Stimulated activated CD8-positive, alpha-beta memory T cell treated with anti-CD3 and anti-CD28 coated beads, Interleukin-7, amount 100 ng/mL, for 4 hours (primary cell): Measurements from ENCODE around the gene HINFP.
"Not testable (repeated sequence)": the region's sequence is repeated elsewhere in the genome, so short reads cannot be mapped to it uniquely, and the experiment has no call there.

Experiments used
- DNase-seq, 2 donors: peaks; one replicate each; pipeline ENCODE4 v3.0.0-alpha.2; 2020; ENCODE audit warnings: low read depth in 2 of 2

HINFP gene

DNA sequence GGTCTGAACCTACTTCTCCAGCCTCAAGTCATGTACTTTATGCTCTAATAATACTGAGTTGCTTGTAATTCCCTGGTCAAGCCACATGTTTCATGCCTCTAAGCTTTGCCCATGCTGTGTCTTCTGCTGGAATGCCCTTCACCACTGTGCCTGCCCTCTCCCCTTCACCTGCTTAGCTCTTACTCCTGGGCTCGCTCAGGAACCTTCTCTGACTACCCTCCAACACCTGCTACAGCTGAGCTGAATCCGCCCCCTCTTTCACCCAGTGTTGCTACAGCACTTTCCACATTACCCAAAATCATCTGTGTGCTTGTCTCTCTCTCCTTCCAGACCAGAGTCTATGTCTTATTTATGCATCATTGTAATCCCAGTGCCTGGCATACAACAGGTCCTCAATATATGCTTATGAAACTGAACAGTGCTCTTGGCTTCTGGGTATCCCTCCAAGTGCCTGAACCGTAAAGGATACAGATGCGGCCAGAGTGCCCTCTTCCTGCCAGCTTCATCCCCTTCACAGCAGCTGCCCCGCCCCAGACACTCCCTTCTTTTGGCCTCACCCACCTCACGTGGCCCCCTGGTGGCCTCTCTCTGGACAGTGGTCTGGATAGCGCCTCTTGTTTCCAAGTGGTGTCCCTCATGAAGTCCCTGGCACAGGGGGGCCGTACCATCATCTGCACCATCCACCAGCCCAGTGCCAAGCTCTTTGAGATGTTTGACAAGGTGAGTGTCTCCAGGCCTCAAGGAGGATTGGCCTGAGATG lies 34.5 kb downstream of the HINFP start:
- DNase-seq, result no peak

DNA sequence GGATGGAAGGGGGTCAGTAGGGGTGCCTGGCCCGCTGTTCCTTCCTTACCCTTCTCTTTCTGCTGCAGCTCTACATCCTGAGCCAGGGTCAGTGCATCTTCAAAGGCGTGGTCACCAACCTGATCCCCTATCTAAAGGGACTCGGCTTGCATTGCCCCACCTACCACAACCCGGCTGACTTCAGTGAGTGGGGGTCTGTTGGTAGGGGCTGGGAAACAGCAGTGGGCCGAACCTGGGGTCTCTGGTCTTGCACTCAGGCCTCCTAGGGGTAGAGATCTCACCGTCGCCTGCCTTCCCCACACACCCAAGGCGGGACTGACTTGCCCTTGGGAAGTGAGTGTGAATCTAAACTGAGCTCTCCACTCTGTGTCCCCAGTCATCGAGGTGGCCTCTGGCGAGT lies 35.1 kb downstream of the HINFP start:
- no peak for DNase-seq

DNA sequence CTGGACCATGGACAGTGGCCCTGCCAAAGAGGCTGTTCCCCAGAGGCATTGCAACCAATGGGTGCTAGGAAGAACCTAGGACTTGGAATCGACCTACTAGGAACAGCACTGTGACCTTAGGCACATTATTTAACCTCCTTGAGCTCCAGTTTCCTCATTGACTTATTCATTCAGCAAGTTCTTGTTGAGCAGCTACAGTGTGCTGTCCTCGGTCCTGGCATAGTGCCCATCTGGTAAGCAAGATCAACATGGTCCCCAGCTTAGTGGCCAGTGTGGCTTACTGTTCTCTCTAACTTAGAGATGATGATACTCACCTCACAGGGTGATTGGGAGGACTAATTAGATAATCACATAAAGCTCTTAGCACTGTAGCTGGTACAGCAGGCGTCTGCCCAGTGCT lies 35.7 kb downstream of the HINFP start:
- no peak for DNase-seq

DNA sequence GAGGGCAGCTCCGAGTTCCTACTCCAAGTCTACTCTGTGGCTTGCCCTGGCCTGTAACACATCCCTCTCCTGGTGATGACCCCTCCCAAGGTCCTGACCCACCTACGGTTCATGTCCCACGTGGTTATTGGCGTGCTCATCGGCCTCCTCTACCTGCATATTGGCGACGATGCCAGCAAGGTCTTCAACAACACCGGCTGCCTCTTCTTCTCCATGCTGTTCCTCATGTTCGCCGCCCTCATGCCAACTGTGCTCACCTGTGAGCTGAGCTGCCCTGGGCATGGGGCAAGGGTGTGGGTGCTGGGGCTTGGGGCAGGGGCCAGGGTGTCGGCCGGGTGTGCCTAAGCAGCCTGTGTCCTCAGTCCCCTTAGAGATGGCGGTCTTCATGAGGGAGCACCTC lies 37.1 kb downstream of the HINFP start:
- DNase-seq, result no peak

DNA sequence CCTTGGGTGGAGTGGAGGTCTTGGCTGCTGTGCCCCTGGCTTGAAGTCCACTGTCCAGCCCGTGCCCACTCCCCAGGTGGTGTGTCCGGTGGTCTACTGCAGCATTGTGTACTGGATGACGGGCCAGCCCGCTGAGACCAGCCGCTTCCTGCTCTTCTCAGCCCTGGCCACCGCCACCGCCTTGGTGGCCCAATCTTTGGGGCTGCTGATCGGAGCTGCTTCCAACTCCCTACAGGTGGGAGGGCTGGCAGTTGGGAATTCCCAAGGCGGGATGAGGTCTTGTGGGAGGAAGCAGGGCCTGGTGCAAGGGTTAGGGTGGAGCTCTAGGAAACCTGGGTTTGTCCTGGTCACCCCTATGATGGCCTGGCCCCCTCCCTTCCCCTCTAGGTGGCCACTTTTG lies 38.8 kb downstream of the HINFP start:
- DNase-seq, result no peak

DNA sequence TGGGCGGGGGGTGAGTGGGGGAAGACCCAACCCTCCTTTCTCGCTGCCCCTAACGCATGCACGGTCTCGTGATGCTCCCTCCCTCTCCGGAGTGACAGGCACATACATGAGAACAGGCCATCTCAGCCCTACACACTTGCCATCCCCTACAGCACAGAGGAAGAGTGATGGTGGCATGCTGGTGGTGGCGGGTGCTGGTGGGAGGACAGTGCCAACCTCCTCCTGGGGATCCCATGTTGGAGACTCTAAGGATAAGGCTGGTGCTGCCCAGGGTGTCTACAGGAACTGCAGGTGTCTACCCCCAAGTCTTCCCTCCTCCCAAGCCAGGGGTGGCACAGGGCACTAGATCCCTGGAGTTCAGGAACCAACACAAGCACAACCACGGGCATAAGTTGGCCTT lies 40.5 kb downstream of the HINFP start:
- no peak for DNase-seq

DNA sequence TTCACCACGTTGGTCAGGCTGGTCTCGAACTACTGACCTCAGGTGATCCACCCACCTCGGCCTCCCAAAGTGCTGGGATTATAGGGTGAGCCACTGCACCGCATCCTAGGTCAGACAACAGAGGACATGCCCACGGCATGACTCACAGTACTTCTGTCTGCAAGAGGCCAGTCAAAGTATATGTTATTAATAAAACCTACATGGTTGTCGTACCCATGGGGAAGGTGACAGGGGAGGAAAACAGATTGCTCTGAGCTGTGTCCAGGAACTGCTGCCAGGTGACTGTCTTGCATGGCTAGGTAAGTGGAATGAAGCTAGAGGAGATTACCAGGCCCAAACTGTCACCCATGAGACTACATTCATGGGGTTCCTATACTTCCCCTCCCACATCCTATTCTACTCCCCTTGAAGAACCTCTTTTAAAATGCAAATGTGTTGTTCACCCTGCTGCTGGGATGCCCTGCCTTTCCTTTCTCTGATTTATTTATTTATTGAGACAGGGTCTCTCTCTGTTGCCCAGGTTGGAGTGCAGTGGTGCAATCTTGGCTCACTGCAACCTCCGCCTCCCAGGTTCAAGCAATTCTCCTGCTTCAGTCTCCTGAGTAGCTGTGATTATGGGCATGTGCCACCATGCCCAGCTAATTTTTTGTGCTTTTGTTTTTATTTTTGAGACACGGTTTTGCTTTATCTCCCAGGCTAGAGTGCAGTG lies 45.1 kb downstream of the HINFP start:
- no peak for DNase-seq

DNA sequence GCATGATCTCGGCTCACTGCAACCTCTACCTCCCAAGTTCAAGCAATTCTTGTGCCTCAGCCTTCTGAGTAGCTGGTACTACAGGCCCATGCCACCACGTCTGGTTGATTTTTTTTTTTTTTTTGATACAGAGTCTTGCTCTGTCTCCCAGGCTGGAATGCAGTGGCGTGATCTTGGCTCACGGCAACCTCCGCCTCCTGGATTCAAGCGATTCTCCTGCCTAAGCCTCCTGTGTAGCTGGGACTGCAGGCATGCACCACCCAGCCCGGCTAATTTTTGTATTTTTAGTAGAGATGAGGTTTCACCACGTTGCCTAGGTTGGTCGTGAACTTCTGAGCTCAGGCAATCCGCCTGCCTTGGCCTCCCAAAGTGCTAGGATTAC lies 45.7 kb downstream of the HINFP start:
- not testable (repeated sequence) for DNase-seq

DNA sequence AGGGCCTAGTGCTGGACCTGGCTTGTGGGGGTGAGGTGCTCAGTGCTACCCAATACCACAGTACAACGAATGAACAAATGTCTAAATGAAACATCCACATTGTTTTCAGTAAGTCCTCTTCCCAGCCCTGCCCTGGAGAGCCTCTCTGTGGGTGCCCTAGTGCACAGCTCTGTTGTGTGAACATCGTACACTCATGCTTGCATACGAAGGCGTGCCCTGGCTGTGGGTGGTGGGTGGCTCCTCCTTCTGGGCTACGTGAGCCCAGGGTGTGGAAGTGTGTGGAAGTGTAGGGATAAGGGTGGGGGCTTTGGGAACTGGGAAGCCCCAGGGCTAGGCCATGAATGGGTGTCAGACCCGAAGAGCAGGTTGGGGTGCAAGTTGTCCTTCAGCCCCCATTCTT lies 46.6 kb downstream of the HINFP start:
- no peak for DNase-seq

DNA sequence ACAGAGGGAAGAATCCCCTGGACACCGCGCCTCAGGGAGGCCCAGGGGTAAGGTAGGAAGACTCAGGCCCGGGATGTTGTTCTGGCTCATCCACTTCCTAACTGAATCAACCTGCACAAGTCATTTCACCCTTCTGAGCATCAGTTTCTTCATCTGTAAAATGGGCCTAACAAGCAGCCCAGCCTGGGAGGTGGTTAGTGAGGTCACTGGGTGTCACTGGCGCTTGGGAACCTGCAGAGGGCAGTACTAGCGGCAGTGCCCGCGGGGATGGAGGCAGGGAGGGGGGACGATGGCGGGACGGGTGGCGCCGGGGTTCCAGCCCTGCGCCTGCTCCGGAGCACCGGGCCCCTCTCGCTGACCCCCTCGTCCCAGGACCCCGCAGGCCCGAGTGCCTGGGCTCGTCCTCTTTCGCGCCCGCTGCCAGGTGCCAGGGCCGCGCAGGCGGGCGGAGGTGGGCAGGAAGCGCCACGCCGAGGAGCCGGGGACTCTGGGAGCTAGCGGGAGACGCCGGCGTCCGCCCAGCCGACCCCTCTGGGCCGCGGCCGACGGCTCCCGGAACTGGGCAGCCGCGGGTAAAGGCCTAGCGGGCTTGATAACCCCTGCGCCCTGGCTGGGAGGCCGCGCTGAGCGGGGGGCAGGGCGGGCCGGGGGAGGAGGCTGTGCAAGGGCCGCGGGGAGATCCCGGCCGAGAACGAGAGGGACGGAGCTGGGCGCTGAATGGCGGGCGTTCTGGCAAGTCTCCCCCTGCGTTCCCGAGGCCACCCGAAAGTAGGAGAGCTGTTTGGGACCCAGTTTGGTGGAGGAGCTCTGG lies 47.3 kb downstream of the HINFP start, which contains the start of gene NLRX1:
NLRX1 (plus strand) TSS at position 255 of the 811 bp plus-strand sequence. CDS start 2,679 bp downstream, outside the sequence.
- DNase-seq, result peak; percentile 64 to 73

DNA sequence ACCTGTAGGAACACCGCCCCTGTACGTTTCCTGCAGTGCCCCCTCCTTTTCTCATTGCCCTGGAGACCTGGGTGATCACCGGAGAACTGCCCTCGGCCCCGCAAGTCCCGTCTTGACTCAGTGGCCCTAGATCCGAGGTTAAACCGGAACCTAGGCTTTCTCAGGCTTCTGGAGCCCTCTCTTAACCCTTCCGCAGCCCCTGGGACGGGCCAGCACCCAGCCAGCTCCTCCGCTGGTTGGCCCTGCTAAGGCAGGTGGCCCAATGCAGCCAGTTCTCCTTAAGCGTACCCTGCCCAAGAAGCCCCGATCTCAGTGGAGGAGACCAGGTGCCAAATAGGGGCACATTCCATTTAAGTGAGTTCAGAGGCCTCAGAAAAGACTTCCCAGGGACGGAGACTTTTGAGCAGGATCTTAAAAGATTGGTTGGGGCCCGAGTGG lies 47.9 kb downstream of the HINFP start:
- no peak for DNase-seq

DNA sequence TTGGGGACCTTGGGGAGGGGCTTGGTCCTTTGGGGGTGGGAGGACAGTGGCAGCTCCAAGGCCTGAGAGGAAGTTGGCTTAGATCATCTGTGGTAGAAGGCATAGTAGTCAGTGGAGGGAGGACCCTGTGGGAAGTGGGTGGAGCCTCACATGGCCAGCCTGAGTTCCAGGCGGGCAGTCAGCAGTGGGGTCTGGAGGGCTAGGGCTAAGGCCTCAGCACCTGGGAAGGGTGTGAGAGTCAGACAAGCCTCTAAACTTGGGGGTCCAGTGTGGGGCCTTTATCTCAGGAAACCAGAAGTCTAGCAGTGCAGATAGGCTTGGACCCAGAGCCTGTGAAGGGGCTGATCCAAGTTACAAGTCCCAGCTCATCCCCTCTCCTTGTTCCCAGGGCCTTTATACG lies 51.1 kb downstream of the HINFP start:
- no peak for DNase-seq

DNA sequence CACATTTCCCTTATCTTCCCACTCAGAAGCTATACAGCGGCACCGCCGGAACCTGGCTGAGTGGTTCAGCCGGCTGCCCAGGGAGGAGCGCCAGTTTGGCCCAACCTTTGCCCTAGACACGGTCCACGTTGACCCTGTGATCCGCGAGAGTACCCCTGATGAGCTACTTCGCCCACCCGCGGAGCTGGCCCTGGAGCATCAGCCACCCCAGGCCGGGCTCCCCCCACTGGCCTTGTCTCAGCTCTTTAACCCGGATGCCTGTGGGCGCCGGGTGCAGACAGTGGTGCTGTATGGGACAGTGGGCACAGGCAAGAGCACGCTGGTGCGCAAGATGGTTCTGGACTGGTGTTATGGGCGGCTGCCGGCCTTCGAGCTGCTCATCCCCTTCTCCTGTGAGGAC lies 52.1 kb downstream of the HINFP start:
- DNase-seq, result no peak

DNA sequence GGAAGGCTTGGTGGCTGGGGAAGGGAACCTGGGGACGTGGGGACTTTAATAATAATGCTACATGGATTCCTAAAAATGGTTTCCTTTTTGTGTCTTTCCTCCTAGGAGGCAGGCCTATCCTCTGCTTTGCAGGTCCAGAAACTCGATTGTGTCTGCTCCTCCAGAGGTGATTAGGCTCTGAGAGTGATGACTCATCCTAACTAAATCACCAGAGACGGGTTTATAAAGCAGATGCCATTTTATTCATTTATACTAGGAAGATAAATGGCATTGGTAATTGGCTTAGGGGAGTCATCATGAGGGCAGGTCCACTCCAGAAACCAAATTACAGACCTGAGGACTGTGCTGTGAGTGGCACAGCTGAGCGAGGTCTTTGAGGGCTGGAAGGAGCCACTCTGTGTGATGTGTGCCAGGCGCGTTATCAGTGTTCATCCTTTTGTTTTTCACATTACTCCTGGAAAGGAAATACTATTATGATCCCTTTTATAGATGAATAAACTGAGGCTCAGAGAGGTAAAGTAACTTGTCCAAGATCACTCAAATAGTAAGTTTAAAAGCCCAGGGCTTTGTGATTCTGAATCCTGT lies 54.2 kb downstream of the HINFP start:
- DNase-seq, result no peak

DNA sequence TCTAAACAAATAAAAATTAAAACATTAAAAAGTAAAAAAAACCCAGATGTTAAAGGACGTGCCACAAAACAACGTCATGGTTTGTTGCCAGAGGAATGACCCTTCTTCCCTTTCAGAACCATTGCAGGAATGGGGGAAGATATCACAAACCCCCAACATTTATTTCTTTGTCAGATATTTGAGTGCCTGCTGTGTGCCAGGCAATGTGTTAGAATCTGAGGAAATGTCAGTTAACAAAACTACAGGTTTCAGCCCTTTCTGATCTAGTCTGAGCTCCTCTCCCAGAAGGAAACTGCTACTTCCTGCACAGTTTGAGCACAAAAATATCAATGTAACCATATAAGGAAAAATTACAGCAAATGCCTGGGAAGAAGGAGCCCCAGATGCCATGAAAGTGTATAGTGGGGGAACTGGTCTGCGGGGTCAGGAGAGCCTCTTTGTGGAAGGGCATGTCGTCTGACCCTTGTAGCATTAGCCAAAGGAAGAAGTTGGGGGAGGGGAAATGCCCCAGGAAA lies 56.8 kb downstream of the HINFP start:
- DNase-seq, result no peak

DNA sequence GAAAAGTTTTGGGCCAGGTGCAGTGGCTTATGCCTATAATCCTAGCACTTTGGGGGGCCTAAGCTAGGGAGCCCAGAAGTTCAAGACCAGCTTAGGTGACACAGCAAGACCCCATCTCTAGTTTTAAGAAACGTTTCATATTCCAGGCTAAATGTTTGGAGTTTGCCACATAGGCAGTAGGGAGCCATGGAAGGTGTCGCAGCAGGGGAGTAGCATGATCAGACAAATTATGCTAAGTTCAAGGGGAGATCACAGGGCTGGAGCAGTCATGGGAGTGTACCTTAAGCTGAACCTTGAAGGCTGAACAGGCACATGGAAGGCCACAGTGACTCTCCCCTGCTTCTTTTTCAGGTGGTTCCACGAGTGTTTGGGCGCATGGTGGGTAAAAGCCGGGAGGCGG lies 58.0 kb downstream of the HINFP start:
- DNase-seq, result no peak

DNA sequence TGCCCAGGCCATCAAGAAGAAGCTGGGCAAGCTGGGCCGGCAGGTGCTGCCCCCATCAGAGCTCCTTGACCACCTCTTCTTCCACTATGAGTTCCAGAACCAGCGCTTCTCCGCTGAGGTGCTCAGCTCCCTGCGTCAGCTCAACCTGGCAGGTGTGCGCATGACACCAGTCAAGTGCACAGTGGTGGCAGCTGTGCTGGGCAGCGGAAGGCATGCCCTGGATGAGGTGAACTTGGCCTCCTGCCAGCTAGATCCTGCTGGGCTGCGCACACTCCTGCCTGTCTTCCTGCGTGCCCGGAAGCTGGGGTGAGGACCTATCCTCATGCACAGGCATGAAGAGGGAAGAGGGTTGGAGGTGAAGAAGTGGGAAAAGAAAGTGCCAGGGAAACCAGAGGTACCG lies 58.6 kb downstream of the HINFP start:
- no peak for DNase-seq

DNA sequence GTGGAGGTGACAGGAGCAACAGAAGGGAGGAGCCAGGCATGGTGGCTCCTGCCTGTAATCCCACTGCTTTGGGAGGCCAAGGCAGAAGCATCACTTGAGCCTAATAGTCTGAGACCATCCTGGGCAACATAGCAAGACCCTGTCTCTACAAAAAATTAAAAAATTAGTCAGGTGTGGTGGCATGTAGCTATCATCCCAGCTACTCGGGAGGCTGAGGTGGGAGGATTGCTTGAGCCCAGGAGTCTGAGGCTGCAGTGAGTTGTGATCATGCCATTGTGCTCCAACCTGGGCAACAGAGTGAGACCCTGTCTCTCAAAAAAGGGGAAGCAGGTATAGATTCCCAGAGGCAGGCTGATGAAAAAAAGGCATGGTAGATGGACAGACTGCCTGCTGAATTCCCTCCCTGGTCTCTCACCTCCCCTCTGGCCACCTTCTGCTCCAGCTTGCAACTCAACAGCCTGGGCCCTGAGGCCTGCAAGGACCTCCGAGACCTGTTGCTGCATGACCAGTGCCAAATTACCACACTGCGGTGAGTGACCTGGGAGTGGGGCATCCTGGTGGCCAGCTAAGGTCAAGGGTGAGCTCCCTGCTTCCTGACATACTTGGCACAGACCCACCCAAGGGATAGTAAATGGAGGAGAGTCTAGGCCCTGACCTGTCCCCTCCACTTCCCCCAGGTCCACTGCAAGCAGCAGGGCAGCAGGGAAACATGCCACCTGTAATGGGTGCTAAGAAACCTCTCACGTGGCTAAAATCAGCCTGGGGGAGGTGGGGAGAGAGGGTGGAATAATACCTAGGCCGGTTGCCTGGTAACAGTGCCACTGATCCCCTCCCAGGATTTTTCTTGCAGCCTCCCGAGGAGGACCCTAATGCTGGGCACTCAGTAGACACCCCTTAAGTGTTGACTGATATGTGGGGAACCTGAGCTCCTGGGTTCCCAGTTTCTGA lies 59.6 kb downstream of the HINFP start:
- DNase-seq, result no peak

DNA sequence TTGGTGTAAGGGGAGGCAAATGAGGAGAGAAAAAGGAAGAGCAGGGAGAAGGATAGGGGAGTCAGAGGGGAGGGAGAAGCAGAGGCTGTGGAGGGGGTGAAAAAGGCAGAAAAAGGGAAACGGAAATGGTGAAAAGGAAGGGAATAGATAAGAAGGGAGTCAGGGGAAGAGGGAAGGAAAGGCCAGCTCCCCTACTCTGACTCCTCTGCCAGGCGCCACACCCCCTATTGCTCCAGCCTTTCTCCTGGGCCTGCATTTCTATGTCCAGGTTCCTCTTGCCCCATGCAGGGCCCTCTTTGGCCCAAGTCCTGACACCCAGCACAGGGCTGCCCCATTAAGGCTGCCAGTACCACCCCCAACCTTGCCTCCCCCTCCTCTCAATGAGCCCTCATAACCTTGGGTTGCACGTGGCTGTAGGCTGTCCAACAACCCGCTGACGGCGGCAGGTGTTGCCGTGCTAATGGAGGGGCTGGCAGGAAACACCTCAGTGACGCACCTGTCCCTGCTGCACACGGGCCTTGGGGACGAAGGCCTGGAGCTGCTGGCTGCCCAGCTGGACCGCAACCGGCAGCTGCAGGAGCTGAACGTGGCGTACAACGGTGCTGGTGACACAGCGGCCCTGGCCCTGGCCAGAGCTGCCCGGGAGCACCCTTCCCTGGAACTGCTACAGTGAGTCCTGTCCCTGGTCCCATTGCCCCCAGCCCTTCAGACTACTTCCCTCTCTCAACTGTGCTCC lies 60.5 kb downstream of the HINFP start:
- no peak for DNase-seq

DNA sequence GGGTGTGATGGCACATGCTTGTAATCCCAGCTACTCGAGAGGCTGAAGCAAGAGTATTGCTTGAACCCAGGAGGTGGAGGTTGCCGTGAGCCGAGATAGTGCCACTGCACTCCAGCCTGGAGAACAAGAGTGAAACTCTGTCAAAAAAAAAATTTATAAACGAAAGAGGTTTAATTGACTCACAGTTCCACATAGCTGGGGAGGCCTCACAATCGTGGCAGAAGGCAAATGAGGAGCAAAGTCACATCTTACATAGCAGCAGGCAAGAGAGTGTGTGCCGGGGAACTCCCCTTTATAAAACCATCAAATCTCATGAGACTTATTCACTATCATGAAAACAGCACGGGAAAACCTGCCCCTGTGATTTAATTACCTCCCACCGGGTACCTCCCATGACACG lies 63.0 kb downstream of the HINFP start:
- not testable (repeated sequence) for DNase-seq
